Activated naive CD8-positive, alpha-beta T cell (primary cell): ENCODE results near the gene RNU1-1.
"Not testable (repeated sequence)": the region's sequence is repeated elsewhere in the genome, so short reads cannot be mapped to it uniquely, and the experiment has no call there.

ENCODE experiments used
- H3K27ac Mint-ChIP-seq: one replicate; pipeline ENCODE4 v1.8.0; 2021; ENCODE audit warnings: mixed read lengths
- H3K27me3 Mint-ChIP-seq: one replicate; pipeline ENCODE4 v1.8.0; 2021; ENCODE audit warnings: mixed read lengths
- H3K36me3 Mint-ChIP-seq: one replicate; pipeline ENCODE4 v1.8.0; 2021; ENCODE audit warnings: mixed read lengths
- H3K4me1 Mint-ChIP-seq: one replicate; pipeline ENCODE4 v1.8.0; 2021; ENCODE audit warnings: low read depth, mixed read lengths
- H3K4me3 Mint-ChIP-seq: one replicate; pipeline ENCODE4 v1.8.0; 2021; ENCODE audit warnings: mild to moderate bottlenecking, mixed read lengths
- H3K9me3 Mint-ChIP-seq: one replicate; pipeline ENCODE4 v1.8.0; 2021; ENCODE audit warnings: low read depth, mixed read lengths

The RNU1-1 gene

DNA sequence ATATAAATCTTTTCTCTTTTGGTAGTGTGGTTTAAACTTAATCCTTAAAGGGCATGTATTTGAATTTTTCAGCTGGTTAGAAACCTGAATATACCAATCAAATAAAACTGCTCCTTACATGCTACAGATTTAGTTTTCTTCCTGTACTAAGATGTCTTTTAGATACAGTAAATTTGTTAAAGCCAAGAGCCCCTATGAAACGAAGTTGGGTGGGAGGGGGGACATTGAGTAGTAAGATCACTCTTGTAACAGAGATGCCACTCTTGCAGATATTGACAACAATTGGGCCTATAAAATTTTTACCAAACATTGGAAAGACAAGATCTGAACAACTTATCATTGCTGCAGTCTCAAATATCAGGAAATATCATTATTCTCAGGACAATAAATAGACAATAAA lies 2.2 kb downstream of the RNU1-1 start:
- not testable (repeated sequence) for H3K27me3 Mint-ChIP-seq, H3K27ac Mint-ChIP-seq, H3K4me3 Mint-ChIP-seq, H3K36me3 Mint-ChIP-seq, H3K9me3 Mint-ChIP-seq, H3K4me1 Mint-ChIP-seq

DNA sequence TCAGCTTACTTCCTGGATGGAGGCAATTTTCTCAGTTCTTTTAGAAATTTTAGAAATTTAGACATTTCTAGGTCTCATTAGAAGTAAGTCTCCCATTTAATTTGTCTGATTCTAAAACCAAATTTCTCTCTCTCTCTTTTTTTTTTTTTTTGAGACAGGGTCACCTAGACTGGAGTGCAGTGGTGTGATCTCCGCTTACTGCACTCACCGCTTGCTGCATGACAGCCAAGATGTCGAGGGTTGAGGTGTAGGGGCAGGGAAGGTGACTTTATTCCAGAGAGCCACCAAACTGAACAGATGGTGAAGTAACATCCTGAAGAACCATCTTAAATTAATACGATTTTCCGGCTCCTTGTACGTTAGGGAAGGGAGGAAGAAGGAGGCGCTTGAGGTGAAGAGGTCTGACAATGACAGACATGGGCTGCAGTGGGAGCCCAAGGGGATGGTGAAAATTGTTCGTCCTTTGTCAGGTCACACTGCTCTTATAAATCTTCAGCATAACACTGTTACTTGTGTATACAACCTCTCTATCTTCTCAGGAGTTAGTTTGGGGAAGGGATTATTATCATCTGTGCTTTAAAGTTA lies 5.1 kb downstream of the RNU1-1 start:
- H3K27ac Mint-ChIP-seq, H3K36me3 Mint-ChIP-seq, H3K9me3 Mint-ChIP-seq, H3K27me3 Mint-ChIP-seq, H3K4me3 Mint-ChIP-seq: not testable (repeated sequence)
- peaks cover 10% of the 10 kb centered on the region for H3K4me1 Mint-ChIP-seq

GRCh38 chr1:16506364-16507136 lies 7.5 kb downstream of the RNU1-1 start:
- H3K36me3 Mint-ChIP-seq, H3K4me3 Mint-ChIP-seq, H3K27me3 Mint-ChIP-seq, H3K9me3 Mint-ChIP-seq, H3K27ac Mint-ChIP-seq, H3K4me1 Mint-ChIP-seq: not testable (repeated sequence)

- H3K27me3 Mint-ChIP-seq, H3K9me3 Mint-ChIP-seq, H3K36me3 Mint-ChIP-seq, H3K4me3 Mint-ChIP-seq, H3K27ac Mint-ChIP-seq: not testable (repeated sequence)
- H3K4me1 Mint-ChIP-seq: peaks cover 13% of the 10 kb centered on the region
These were observed 8.2 kb downstream of the RNU1-1 start for GRCh38 chr1:16505870-16506269.

- Mint-ChIP-seq H3K4me3 (no peak overlapping the region), H3K27me3 (no peaks in the 10 kb centered on the region), H3K27ac (no peak overlapping the region), H3K9me3 (no peaks in the 10 kb centered on the region), H3K4me1 (peaks cover 14% of the 10 kb centered on the region), H3K36me3 (no peaks in the 10 kb centered on the region)
These were observed 10.6 kb downstream of the RNU1-1 start for GRCh38 chr1:16503494-16503893.

DNA sequence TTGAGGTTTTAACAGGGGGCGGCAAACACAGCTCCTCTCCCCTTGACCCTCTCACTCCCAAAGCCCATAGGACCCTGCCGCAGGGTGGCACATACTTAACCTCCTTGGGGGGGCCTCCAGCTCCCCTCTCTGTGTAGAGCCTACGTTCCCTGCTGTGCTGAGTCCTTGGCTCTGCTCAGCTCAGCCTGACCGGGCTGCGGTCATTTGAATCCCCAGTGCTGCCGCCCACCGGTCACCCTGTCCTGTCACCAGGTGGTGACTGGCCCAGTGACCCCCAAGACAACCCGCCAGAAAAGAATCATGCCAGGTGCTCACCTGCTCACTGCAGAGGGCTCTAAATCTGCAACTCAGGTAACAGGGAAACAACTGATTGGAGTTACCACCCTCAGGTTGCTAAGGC lies 12.6 kb downstream of the RNU1-1 start:
- Mint-ChIP-seq H3K4me1 (peaks cover 22% of the 10 kb centered on the region), H3K4me3 (peak overlapping the region; percentile 46)
- not testable (repeated sequence) for H3K9me3 Mint-ChIP-seq, H3K27me3 Mint-ChIP-seq, H3K36me3 Mint-ChIP-seq, H3K27ac Mint-ChIP-seq

DNA sequence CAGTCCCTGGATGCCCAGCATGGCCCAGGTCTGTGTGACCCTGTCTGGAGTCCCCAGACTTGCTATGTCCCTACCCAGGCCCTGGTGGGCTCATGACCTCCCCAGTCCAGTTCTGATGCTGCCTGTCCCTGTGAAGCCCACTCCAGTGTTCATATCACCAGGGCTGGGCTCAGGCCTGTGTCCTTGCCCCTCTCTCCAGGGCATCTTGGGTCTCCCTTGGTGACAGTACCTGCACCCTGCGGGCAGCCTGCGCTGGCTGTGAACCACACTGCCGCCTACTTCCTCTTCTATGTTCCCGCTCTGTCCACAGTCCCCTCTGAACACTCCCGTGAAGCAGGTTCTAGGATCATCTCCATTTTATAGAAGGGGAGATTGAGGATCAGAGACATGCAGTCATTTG lies 13.1 kb downstream of the RNU1-1 start:
- peak overlapping the region; percentile 46 for H3K4me3 Mint-ChIP-seq
- H3K27me3 Mint-ChIP-seq, H3K27ac Mint-ChIP-seq: not testable (repeated sequence)

DNA sequence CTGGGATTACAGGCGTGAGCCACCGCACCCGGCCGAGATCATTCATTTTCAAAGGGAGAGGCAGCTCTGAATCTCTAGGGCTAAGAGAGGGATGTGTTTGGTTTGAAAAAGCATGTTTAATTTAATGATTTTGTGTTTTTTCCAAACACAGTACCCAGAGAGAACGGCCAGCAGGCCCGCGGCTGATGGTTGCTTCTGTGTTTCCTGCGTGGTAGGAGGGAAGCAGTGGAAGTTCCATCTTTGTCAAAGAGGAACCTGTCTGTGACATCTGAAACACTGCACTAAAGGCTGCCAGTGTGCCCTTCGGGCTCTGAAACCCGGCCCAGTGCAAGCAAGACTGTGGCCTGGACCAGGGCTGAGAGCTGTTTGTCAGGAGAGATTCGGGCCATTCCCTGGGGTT lies 13.6 kb downstream of the RNU1-1 start:
- not testable (repeated sequence) for H3K27ac Mint-ChIP-seq, H3K27me3 Mint-ChIP-seq, H3K36me3 Mint-ChIP-seq, H3K9me3 Mint-ChIP-seq
- Mint-ChIP-seq H3K4me3 (peak overlapping the region; percentile 89), H3K4me1 (peaks cover 22% of the 10 kb centered on the region)

More for the DNA sequence above, 13.1 kb downstream of the RNU1-1 start:
- H3K4me1 Mint-ChIP-seq: peaks cover 22% of the 10 kb centered on the region
- H3K36me3 Mint-ChIP-seq, H3K9me3 Mint-ChIP-seq: not testable (repeated sequence)

GRCh38 chr1:16498573-16499413 lies 15.3 kb downstream of the RNU1-1 start:
- peak overlapping the region; percentile 80 for H3K4me3 Mint-ChIP-seq
- H3K9me3 Mint-ChIP-seq: no peaks in the 10 kb centered on the region
- H3K27ac Mint-ChIP-seq: no peak overlapping the region
- H3K36me3 Mint-ChIP-seq: no peaks in the 10 kb centered on the region
- peaks cover 19% of the 10 kb centered on the region for H3K4me1 Mint-ChIP-seq
- H3K27me3 Mint-ChIP-seq: no peaks in the 10 kb centered on the region

DNA sequence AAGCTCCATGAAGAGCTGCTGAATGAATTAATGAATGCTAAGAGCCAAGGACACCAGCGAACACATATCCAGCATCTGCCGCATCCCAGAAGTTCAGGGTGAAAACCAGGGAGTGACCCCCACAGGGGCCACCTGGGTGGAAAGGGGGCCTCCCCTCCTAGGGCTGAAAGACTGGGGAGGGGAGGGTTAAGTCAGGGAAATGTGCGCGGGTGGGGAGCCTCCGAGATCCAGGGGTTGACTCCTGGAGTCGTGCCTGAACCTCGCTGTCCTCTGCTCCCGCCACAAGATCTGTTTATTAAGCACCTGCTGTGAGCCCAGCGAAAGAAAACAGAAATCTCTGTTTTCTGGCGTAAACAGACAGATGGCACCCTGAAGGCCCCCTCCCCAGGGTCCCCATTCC lies 16.0 kb downstream of the RNU1-1 start:
- Mint-ChIP-seq H3K27ac (peak overlapping the region; percentile 5), H3K4me3 (peak overlapping the region; percentile 80)
- not testable (repeated sequence) for H3K36me3 Mint-ChIP-seq

GRCh38 chr1:16497474-16497904 lies 16.6 kb downstream of the RNU1-1 start:
- H3K4me1 Mint-ChIP-seq: peaks cover 21% of the 10 kb centered on the region
- H3K27me3 Mint-ChIP-seq, H3K9me3 Mint-ChIP-seq, H3K36me3 Mint-ChIP-seq: not testable (repeated sequence)
- peak overlapping the region; percentile 80 for H3K4me3 Mint-ChIP-seq
- H3K27ac Mint-ChIP-seq: peak overlapping the region; percentile 5

More for the DNA sequence above, 16.0 kb downstream of the RNU1-1 start:
- not testable (repeated sequence) for H3K27me3 Mint-ChIP-seq, H3K9me3 Mint-ChIP-seq
- peaks cover 21% of the 10 kb centered on the region for H3K4me1 Mint-ChIP-seq

DNA sequence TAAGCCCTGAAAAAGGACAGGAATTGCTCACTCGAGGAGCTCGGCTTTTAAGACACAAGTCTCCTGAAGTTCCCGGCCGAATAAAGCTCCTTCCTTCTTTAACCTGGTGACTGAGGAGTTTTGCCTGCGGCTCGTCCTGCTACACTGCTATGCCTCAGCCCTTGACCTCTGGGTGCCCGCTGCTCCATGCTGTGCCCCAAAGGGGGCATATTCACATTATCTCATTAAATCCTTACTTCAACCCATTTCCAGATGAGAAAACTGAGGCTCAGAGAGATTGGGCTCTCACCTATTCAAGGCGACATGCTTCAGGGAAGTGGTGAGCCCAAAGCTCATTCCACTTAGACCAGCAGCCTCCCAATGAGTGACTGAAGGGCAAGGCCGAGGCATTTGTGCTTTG lies 20.4 kb downstream of the RNU1-1 start:
- peaks cover 13% of the 10 kb centered on the region for H3K4me1 Mint-ChIP-seq
- not testable (repeated sequence) for H3K27ac Mint-ChIP-seq, H3K4me3 Mint-ChIP-seq, H3K27me3 Mint-ChIP-seq, H3K9me3 Mint-ChIP-seq, H3K36me3 Mint-ChIP-seq

- peaks cover 12% of the 10 kb centered on the region for H3K4me1 Mint-ChIP-seq
- H3K27ac Mint-ChIP-seq: not testable (repeated sequence)
These were observed 21.1 kb downstream of the RNU1-1 start for GRCh38 chr1:16492937-16493336.

DNA sequence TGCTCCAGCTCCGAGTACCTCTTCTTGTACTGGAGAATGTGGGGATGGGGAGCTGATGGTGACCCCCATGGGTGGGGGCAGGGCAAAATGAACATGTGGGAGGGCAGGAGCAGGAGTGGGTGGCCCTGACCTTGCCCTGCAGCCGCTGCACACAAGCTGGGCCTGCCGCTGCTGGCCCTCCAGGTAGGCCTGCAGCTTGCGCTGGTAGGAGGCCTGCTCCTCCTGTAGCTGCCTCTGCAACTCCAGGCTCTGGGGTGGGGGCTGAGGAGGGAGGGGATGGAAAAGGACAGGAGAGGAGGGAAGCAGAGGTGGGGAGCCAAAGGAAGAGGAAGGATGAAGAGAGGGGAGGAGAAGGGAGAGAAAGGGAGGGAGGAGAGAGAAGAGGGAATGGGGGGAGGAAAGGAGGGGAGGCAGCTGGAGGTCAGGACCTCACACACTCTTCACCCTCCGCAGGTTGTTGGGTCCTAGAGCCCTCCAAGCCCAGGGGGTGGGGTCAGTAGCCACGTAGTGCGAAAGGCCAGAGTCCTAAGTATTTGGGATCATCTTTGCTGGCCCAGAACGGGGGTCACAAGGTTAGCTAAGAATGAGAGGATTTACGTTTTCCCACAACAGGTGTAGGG lies 22.9 kb downstream of the RNU1-1 start:
- Mint-ChIP-seq H3K4me3 (no peak overlapping the region), H3K27me3 (no peaks in the 10 kb centered on the region), H3K27ac (no peak overlapping the region), H3K4me1 (peaks cover 3% of the 10 kb centered on the region), H3K9me3 (no peaks in the 10 kb centered on the region), H3K36me3 (no peaks in the 10 kb centered on the region)

More at GRCh38 chr1:16492937-16493336, 21.1 kb downstream of the RNU1-1 start:
- H3K36me3 Mint-ChIP-seq, H3K27me3 Mint-ChIP-seq, H3K4me3 Mint-ChIP-seq, H3K9me3 Mint-ChIP-seq: not testable (repeated sequence)
